H1 (cell line): Measurements from ENCODE around the gene NEK10. TPM values are rescaled to one million over a fixed set of nuclear protein-coding genes. Genes with fewer than 3 reads are reported as not detected.

ENCODE experiments used
- CTCF ChIA-PET: fragments of 300-600 bp; sonication (Branson Sonifier 250); formaldehyde crosslinking; loops from one replicate; lab custom pipeline; 2021; ENCODE audit not compliant: partially characterized antibody; lab: Charles Lee
- POLR2A ChIA-PET: fragments of 300-600 bp; sonication (Branson Sonifier 250); formaldehyde crosslinking; loops from one replicate; lab custom pipeline; 2021; ENCODE audit warnings: inconsistent platforms; ENCODE audit not compliant: partially characterized antibody; lab: Charles Lee
- DNase-seq, 2 experiments: peaks; one replicate each; pipeline versions ENCODE4 v3.0.0 to v3.0.0-alpha.2; 2010 to 2022; ENCODE audit warnings: low spot score in 2 of 2, low read depth in 1 of 2, mixed read lengths in 1 of 2
- FAIRE-seq: peaks from 2 replicates; lab custom pipeline; 2011; peaks lifted over from hg19 to GRCh38; lab: Jason Lieb, UNC
- H2AFZ ChIP-seq: 2 replicates; pipeline ENCODE4 v1.8.1; 2012; ENCODE audit warnings: low read length, inconsistent platforms
- H2AK5ac ChIP-seq: 2 replicates; pipeline ENCODE4 v1.6.1; 2013; ENCODE audit warnings: low read depth, low read length
- H2BK120ac ChIP-seq: replicated peaks from 2 replicates; pipeline ENCODE3; 2013; ENCODE audit warnings: low read depth, low read length, inconsistent platforms
- H2BK12ac ChIP-seq: 2 replicates; pipeline ENCODE4 v1.6.1; 2013; ENCODE audit warnings: low read depth, low read length
- H2BK15ac ChIP-seq: 2 replicates; pipeline ENCODE4 v1.6.1; 2013; ENCODE audit warnings: low read length
- H2BK20ac ChIP-seq: 2 replicates; pipeline ENCODE4 v1.6.1; 2013; ENCODE audit warnings: low read length
- H2BK5ac ChIP-seq: 2 replicates; pipeline ENCODE4 v1.6.1; 2013; ENCODE audit warnings: low read depth, low read length
- H3K14ac ChIP-seq: 2 replicates; pipeline ENCODE4 v1.6.1; 2013; ENCODE audit warnings: inconsistent platforms; ENCODE audit not compliant: insufficient read length
- H3K18ac ChIP-seq: 2 replicates; pipeline ENCODE4 v1.6.1; 2013; ENCODE audit warnings: low read length; ENCODE audit errors: extremely low read depth
- H3K23ac ChIP-seq: 2 replicates; pipeline ENCODE4 v1.6.1; 2013; ENCODE audit warnings: inconsistent platforms; ENCODE audit not compliant: insufficient read length
- H3K23me2 ChIP-seq: 2 replicates; pipeline ENCODE4 v1.6.1; 2013; ENCODE audit warnings: low read depth, low read length
- H3K27ac ChIP-seq: 2 replicates; pipeline ENCODE4 v1.6.1; 2011; ENCODE audit warnings: low read depth, low read length, inconsistent platforms
- H3K27me3 ChIP-seq, 4 experiments: replicated peaks in 1 of 4; 1 replicate in 1 of 4; 2 replicates in 3 of 4; pipeline versions ENCODE4 v1.6.1 to v1.8.1; 2011 to 2013; ENCODE audit warnings: low read length in 3 of 4, mild to moderate bottlenecking in 3 of 4, inconsistent platforms in 2 of 4, mixed read lengths in 2 of 4, moderate library complexity in 1 of 4; ENCODE audit not compliant: control insufficient read depth in 3 of 4, insufficient read depth in 3 of 4; ENCODE audit errors: extremely low read depth in 1 of 4
- H3K36me3 ChIP-seq, 4 experiments: 2 replicates each; pipeline versions ENCODE4 v1.6.1 to v1.8.1; 2011 to 2013; ENCODE audit warnings: mild to moderate bottlenecking in 4 of 4, low read length in 3 of 4, moderate library complexity in 2 of 4, control low read depth in 1 of 4, inconsistent platforms in 1 of 4; ENCODE audit not compliant: insufficient read depth in 4 of 4, control insufficient read depth in 2 of 4
- H3K4ac ChIP-seq: replicated peaks from 2 replicates; pipeline ENCODE3; 2013; ENCODE audit warnings: low read length, low read depth, mixed read lengths, inconsistent platforms; ENCODE audit not compliant: insufficient read length
- H3K4me1 ChIP-seq, 4 experiments: replicated peaks in 1 of 4; 1 replicate in 1 of 4; 2 replicates in 3 of 4; pipeline versions ENCODE4 v1.6.1 to v1.8.1; 2011 to 2013; ENCODE audit warnings: low read length in 3 of 4, inconsistent platforms in 2 of 4, mixed read lengths in 1 of 4; ENCODE audit not compliant: insufficient read depth in 4 of 4, control insufficient read depth in 3 of 4
- H3K4me2 ChIP-seq, 2 experiments: 2 replicates each; pipeline versions ENCODE4 v1.6.1 to v1.8.1; 2011 to 2013; ENCODE audit warnings: low read depth in 2 of 2, low read length in 2 of 2, control low read depth in 1 of 2, inconsistent platforms in 1 of 2, mild to moderate bottlenecking in 1 of 2; ENCODE audit not compliant: insufficient read depth in 1 of 2
- H3K4me3 ChIP-seq, 4 experiments: fragments of 200-600, 300-600 bp in 1 of 4; sonication (generic), shearing (Covaris generic), sonication (Bioruptor Twin) in 1 of 4; 2 replicates each; pipeline versions ENCODE4 v1.5.1 to v1.8.1; 2011 to 2016; ENCODE audit warnings: low read length in 4 of 4, low read depth in 3 of 4, control low read depth in 2 of 4, inconsistent platforms in 2 of 4, mild to moderate bottlenecking in 2 of 4, mixed read lengths in 1 of 4, moderate library complexity in 1 of 4; ENCODE audit not compliant: insufficient read depth in 2 of 4; ENCODE audit errors: extremely low read depth in 1 of 4
- H3K56ac ChIP-seq: replicated peaks from 2 replicates; pipeline ENCODE3; 2013; ENCODE audit warnings: low read depth, mild to moderate bottlenecking, mixed read lengths, low read length, inconsistent platforms; ENCODE audit not compliant: insufficient read length
- H3K79me1 ChIP-seq: 2 replicates; pipeline ENCODE4 v1.6.1; 2013; ENCODE audit warnings: low read depth, low read length, control low read depth
- H3K79me2 ChIP-seq, 2 experiments: 2 replicates each; pipeline versions ENCODE4 v1.6.1 to v1.8.1; 2012 to 2013; ENCODE audit warnings: low read length in 2 of 2, mild to moderate bottlenecking in 2 of 2, inconsistent platforms in 1 of 2; ENCODE audit not compliant: insufficient read depth in 2 of 2, control insufficient read depth in 1 of 2
- H3K9ac ChIP-seq, 4 experiments: replicated peaks in 1 of 4; 1 replicate in 1 of 4; 2 replicates in 3 of 4; pipeline versions ENCODE4 v1.6.1 to v1.8.1; 2011 to 2013; ENCODE audit warnings: low read depth in 3 of 4, low read length in 3 of 4, control low read depth in 2 of 4, mild to moderate bottlenecking in 2 of 4, moderate library complexity in 2 of 4, inconsistent platforms in 1 of 4; ENCODE audit errors: extremely low read depth in 1 of 4
- H3K9me3 ChIP-seq, 2 experiments: 2 replicates each; pipeline versions ENCODE4 v1.6.1 to v1.8.1; 2012 to 2013; ENCODE audit warnings: mild to moderate bottlenecking in 2 of 2, moderate library complexity in 2 of 2, control low read depth in 1 of 2, inconsistent platforms in 1 of 2, low read depth in 1 of 2, low read length in 1 of 2, mixed read lengths in 1 of 2; ENCODE audit not compliant: insufficient read depth in 2 of 2
- H4K20me1 ChIP-seq, 2 experiments: replicated peaks in 1 of 2; 2 replicates each; pipeline versions ENCODE3 to v1.8.1; 2011 to 2013; ENCODE audit warnings: inconsistent platforms in 2 of 2, low read length in 2 of 2, mild to moderate bottlenecking in 1 of 2; ENCODE audit not compliant: insufficient read depth in 2 of 2, control insufficient read depth in 1 of 2
- H4K5ac ChIP-seq: 2 replicates; pipeline ENCODE4 v1.6.1; 2013; ENCODE audit warnings: low read length, low read depth, mixed read lengths, inconsistent platforms; ENCODE audit not compliant: insufficient read length
- H4K8ac ChIP-seq: 2 replicates; pipeline ENCODE4 v1.8.0; 2013; ENCODE audit warnings: mild to moderate bottlenecking, moderate library complexity, low read length, inconsistent platforms; ENCODE audit not compliant: insufficient read depth; ENCODE audit errors: extremely low read depth
- H4K91ac ChIP-seq: replicated peaks from 2 replicates; pipeline ENCODE3; 2013; ENCODE audit warnings: low read length, mixed read lengths, inconsistent platforms; ENCODE audit not compliant: insufficient read length
- POLR2AphosphoS5 ChIP-seq: IDR thresholded peaks from 2 replicates; pipeline ENCODE4 v1.6.1; 2011; ENCODE audit warnings: low read depth, low read length
- WGBS, 2 experiments: shearing (Covaris generic) in 1 of 2; methylation state at CpG; one replicate each; pipeline versions ENCODE4 v1.1.6 to v1.1.7; 2013 to 2015; ENCODE audit warnings: low lambda C conversion rate in 2 of 2, mixed read lengths in 2 of 2, inconsistent platforms in 1 of 2, low coverage in 1 of 2, missing lambda C conversion rate in 1 of 2; ENCODE audit not compliant: insufficient replicate concordance in 2 of 2, insufficient coverage in 1 of 2, insufficient read length in 1 of 2; ENCODE audit errors: extremely low coverage in 1 of 2, missing lambda C conversion rate in 1 of 2; 5-methylcytosine and 5-hydroxymethylcytosine counted together
- polyA plus RNA-seq, 7 experiments: library from polyadenylated mRNA; depleted of rRNA in 3 of 7; stranded (reverse) in 5 of 7; unstranded in 2 of 7; fragments of >200 nt in 5 of 7; fragments of 200-250 nt in 2 of 7; gene quantifications; 1 replicate in 5 of 7; 2 replicates in 1 of 7; 4 replicates in 1 of 7; pipeline versions ENCODE4 v1.2.1 to v1.2.3, GENCODE V29; 2011 to 2013; ENCODE audit warnings: missing spikeins in 2 of 7, mixed read lengths in 2 of 7
- total RNA-seq: library from RNA; stranded (reverse); fragmentation: NEBNext Ultra II Directional; extraction: Animal tissue kit (Norgen Biotek cat#: 25700); gene quantifications from 2 replicates; pipeline ENCODE4 v1.2.1, GENCODE V29; 2021
- TF ChIP-seq, protein P1 (sequence below): IDR thresholded peaks from 2 replicates; pipeline ENCODE4 v1.6.1; 2012; ENCODE audit warnings: low read length, inconsistent platforms

The NEK10 gene
- total and polyA plus RNA-seq, 2 of the 8 experiments (the other 6 are each of a cell fraction or from before 2014, with no cell fraction given), result 0.18 to 0.50 TPM

DNA sequence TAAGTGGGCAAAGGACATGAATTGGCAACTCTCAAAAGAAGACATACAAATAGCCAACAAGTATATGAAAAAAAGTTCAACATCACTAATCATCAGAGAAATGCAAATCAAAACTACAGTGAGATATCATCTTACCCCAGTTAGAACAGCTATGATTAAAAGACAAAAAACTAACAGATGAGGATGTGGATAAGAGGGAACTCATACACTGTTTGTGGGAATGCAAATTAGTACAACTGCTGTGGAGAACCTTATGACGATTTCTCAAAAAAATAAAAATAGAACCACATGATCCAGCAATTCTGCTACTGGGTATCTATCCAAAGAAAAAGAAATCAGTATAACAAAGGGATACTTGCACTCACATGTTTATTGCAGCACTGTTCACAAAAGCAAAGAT lies 28.6 kb downstream of the NEK10 start:
- H3K14ac ChIP-seq, result no peak overlapping the region
- H2AFZ ChIP-seq, result no peak overlapping the region
- no peak overlapping the region for H2BK12ac ChIP-seq
- H2BK15ac ChIP-seq, result no peak overlapping the region
- DNase-seq (no peak), FAIRE-seq (no peak)
- ChIA-PET CTCF (no interaction called here), POLR2A (no interaction called here)
- TF ChIP-seq POLR2AphosphoS5, result no peak
- TF ChIP-seq, protein P1, sequence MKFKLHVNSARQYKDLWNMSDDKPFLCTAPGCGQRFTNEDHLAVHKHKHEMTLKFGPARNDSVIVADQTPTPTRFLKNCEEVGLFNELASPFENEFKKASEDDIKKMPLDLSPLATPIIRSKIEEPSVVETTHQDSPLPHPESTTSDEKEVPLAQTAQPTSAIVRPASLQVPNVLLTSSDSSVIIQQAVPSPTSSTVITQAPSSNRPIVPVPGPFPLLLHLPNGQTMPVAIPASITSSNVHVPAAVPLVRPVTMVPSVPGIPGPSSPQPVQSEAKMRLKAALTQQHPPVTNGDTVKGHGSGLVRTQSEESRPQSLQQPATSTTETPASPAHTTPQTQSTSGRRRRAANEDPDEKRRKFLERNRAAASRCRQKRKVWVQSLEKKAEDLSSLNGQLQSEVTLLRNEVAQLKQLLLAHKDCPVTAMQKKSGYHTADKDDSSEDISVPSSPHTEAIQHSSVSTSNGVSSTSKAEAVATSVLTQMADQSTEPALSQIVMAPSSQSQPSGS, result no peak
- H3K18ac ChIP-seq, result no peak overlapping the region
- H3K4me3 ChIP-seq, result no peak overlapping the region
- 74% methylated on average over 1 of the region's 1 CpG; no CpG with 5 or more reads in 1 of the 2 experiments for WGBS, 2 experiments
- no peaks in the 10 kb centered on the region for H4K20me1 ChIP-seq
- no peaks in the 10 kb centered on the region for H3K4me1 ChIP-seq
- H2BK20ac ChIP-seq, result no peak overlapping the region
- no peaks in the 10 kb centered on the region for H3K79me2 ChIP-seq
- no peak overlapping the region for H3K4me2 ChIP-seq
- no peak overlapping the region for H2AK5ac ChIP-seq
- H4K5ac ChIP-seq, result no peak overlapping the region
- H4K91ac ChIP-seq, result no peak overlapping the region
- no peaks in the 10 kb centered on the region for H3K36me3 ChIP-seq
- H3K27ac ChIP-seq, result no peak overlapping the region
- no peak overlapping the region for H3K56ac ChIP-seq
- no peaks in the 10 kb centered on the region for H3K23me2 ChIP-seq
- no peak overlapping the region for H2BK120ac ChIP-seq
- H3K79me1 ChIP-seq, result no peaks in the 10 kb centered on the region
- no peak overlapping the region for H3K4ac ChIP-seq
- H2BK5ac ChIP-seq, result no peak overlapping the region
- no peak overlapping the region for H4K8ac ChIP-seq
- no peaks in the 10 kb centered on the region for H3K9me3 ChIP-seq
- H3K27me3 ChIP-seq, result no peaks in the 10 kb centered on the region
- no peak overlapping the region for H3K9ac ChIP-seq
- H3K23ac ChIP-seq, result no peak overlapping the region
